PC-9 (cell line): ENCODE data around the gene TECTA. TPM values are rescaled to one million over a fixed set of nuclear protein-coding genes. Genes with fewer than 3 reads are reported as not detected.

ENCODE experiments used
- BruUV-seq: library from RNA; stranded (reverse); fragments of 400-500 nt; replicated peaks from 2 replicates; lab custom pipeline; 2021; lab: Mats Ljungman, UMichigan
- CTCF ChIA-PET: fragments of 300-600 bp; sonication (Branson Sonifier 250); formaldehyde crosslinking; loops from one replicate; lab custom pipeline; 2022; ENCODE audit warnings: antibody characterized with exemption; lab: Charles Lee
- POLR2A ChIA-PET: fragments of 300-600 bp; sonication (Branson Sonifier 250); formaldehyde crosslinking; loops from one replicate; lab custom pipeline; 2022; ENCODE audit warnings: antibody characterized with exemption; ENCODE audit not compliant: unreplicated experiment; lab: Charles Lee
- DNase-seq, 2 experiments: peaks; one replicate each; pipeline versions ENCODE4 v3.0.0 to v3.0.0-alpha.2; 2015 to 2022; ENCODE audit warnings: mixed read lengths in 1 of 2
- H2AFZ ChIP-seq: fragments of 200-600 bp; sonication (generic); 2 replicates; pipeline ENCODE4 v1.8.1; 2017; ENCODE audit warnings: antibody characterized with exemption
- H3F3A ChIP-seq: fragments of 200-600 bp; sonication (generic); 2 replicates; pipeline ENCODE4 v1.8.1; 2017; ENCODE audit warnings: antibody characterized with exemption, mild to moderate bottlenecking, low read depth; ENCODE audit not compliant: insufficient read depth
- H3K27ac ChIP-seq: fragments of 200-600 bp; sonication (generic); 2 replicates; pipeline ENCODE4 v1.6.1; 2016; ENCODE audit warnings: mixed run types
- H3K27me3 ChIP-seq: fragments of 200-600 bp; sonication (generic); 2 replicates; pipeline ENCODE4 v1.6.1; 2016; ENCODE audit warnings: low read depth, mixed run types; ENCODE audit not compliant: insufficient read depth
- H3K36me3 ChIP-seq: fragments of 200-600 bp; sonication (generic); 2 replicates; pipeline ENCODE4 v1.6.1; 2016; ENCODE audit warnings: low read depth, mixed run types
- H3K4me1 ChIP-seq: fragments of 200-600 bp; sonication (generic); replicated peaks from 2 replicates; pipeline ENCODE4 v1.6.1; 2016; ENCODE audit warnings: mixed run types; ENCODE audit not compliant: insufficient read depth
- H3K4me2 ChIP-seq: fragments of 200-600 bp; sonication (generic); 2 replicates; pipeline ENCODE4 v1.6.1; 2017; ENCODE audit warnings: mixed run types
- H3K4me3 ChIP-seq: fragments of 200-600 bp; sonication (generic); 2 replicates; pipeline ENCODE4 v1.6.1; 2016; ENCODE audit warnings: mixed run types
- H3K79me2 ChIP-seq: fragments of 200-600 bp; sonication (generic); 2 replicates; pipeline ENCODE4 v1.6.1; 2017; ENCODE audit warnings: low read depth, mixed run types
- H3K9me2 ChIP-seq: fragments of 200-600 bp; sonication (generic); 2 replicates; pipeline ENCODE4 v1.8.1; 2017; ENCODE audit warnings: mild to moderate bottlenecking; ENCODE audit not compliant: insufficient read depth
- H3K9me3 ChIP-seq: fragments of 200-600 bp; sonication (generic); 2 replicates; pipeline ENCODE4 v1.8.1; 2016; ENCODE audit warnings: low read depth; ENCODE audit not compliant: insufficient read depth
- H4K20me1 ChIP-seq: fragments of 200-600 bp; sonication (generic); 2 replicates; pipeline ENCODE4 v1.8.1; 2017; ENCODE audit not compliant: insufficient read depth
- EZH2 ChIP-seq: fragments of 200-600 bp; sonication (generic); IDR thresholded peaks from 2 replicates; pipeline ENCODE4 v1.8.0; 2017; ENCODE audit warnings: antibody characterized with exemption, low read depth
- intact Hi-C: fragments of 100-400 bp; cut with micrococcal nuclease; formaldehyde crosslinking; loops from one replicate; pipeline ENCODE4 v1.10.0; 2022; ENCODE audit not compliant: unreplicated experiment
- total RNA-seq: library from RNA; stranded (reverse); gene quantifications from 2 replicates; pipeline ENCODE4 v1.2.3, GENCODE V29; 2021
- TF ChIP-seq, protein P1 (sequence below): fragments of 200-600 bp; sonication (generic); conservative IDR thresholded peaks from 2 replicates; pipeline ENCODE4 v1.6.1; 2017; ENCODE audit warnings: mixed run types, antibody characterized with exemption, mild to moderate bottlenecking, moderate library complexity

Gene TECTA
- total RNA-seq, 1 experiment from 2014 or later: 0.04 TPM

DNA sequence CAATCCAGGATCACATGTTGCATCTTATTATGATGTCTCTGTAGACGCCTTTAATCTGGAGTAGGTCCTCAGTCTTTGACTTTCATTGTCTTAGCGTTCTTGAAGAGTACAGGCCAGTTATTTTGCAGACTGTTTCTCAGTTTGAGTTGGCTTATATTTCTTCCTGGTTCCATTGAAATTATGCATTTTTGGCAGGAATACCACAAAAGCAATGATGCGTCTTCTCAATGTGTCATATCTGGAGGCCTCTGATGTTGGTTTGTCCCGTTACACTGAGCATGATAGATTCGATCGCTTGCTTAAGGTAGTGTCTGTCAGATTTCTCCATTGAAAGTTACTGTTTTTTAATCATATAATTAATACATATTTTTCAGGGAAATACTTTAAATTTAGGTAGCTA, 30.6 kb downstream of the TECTA start:
- BruUV-seq: no TSS peak
- intact Hi-C loops: no loop called here
- POLR2A ChIA-PET: no interaction called here
- Histone ChIP-seq H3K4me2 (no peak overlapping the region), H3K4me1 (no peaks in the 10 kb centered on the region), H3F3A (no peaks in the 10 kb centered on the region), H3K79me2 (no peaks in the 10 kb centered on the region), H3K27me3 (peaks cover 95% of the 10 kb centered on the region), H3K9me2 (no peaks in the 10 kb centered on the region), H3K4me3 (no peak overlapping the region), H3K36me3 (no peaks in the 10 kb centered on the region), H2AFZ (no peak overlapping the region), H3K27ac (no peak overlapping the region), H4K20me1 (no peaks in the 10 kb centered on the region), H3K9me3 (no peaks in the 10 kb centered on the region)
- CTCF ChIA-PET: no interaction called here
- DNase-seq: no peak
- TF ChIP-seq EZH2: no peak
- TF ChIP-seq, protein P1, sequence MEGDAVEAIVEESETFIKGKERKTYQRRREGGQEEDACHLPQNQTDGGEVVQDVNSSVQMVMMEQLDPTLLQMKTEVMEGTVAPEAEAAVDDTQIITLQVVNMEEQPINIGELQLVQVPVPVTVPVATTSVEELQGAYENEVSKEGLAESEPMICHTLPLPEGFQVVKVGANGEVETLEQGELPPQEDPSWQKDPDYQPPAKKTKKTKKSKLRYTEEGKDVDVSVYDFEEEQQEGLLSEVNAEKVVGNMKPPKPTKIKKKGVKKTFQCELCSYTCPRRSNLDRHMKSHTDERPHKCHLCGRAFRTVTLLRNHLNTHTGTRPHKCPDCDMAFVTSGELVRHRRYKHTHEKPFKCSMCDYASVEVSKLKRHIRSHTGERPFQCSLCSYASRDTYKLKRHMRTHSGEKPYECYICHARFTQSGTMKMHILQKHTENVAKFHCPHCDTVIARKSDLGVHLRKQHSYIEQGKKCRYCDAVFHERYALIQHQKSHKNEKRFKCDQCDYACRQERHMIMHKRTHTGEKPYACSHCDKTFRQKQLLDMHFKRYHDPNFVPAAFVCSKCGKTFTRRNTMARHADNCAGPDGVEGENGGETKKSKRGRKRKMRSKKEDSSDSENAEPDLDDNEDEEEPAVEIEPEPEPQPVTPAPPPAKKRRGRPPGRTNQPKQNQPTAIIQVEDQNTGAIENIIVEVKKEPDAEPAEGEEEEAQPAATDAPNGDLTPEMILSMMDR: no peak

DNA sequence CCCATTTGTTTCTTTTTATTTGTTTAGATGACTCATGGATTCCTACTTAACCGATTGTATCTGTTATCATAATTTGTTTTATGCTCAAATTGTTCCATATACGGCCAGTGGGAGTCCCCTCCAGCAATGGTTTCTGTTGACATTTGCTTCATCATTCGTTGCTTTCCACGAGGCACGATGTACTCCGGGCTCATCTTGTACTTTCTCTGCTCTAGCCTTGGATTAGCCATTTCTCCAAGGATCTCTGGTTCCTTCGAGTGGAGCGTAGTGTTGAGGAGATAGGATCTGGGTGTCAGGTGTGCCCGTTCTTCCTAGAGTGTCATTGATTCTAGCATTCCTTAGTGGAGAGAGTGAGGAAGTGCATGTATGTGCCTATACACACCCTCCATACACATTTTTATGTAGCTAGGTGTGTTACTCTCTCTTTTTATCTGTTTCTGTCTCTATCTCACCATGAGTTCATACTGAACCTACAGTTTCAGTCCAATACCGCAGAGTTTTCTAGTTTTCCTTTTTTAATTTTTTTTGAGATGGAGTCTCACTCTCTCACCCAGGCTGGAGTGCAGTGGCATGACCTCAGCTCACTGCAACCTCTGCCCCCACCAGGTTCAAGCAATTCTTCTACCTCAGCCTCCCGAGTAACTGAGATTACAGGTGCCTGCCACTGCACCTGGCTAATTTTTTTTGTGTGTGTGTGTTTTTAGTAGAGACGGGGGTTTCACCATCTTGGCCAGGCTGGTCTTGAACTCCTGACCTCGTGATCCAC, 31.4 kb downstream of the TECTA start:
- Histone ChIP-seq H3K4me2 (peak overlapping the region; percentile 34), H3K4me3 (no peak overlapping the region), H3K27me3 (peaks cover 95% of the 10 kb centered on the region), H3K36me3 (no peaks in the 10 kb centered on the region), H3K9me2 (no peaks in the 10 kb centered on the region), H2AFZ (no peak overlapping the region), H3K27ac (no peak overlapping the region), H3K4me1 (no peaks in the 10 kb centered on the region), H4K20me1 (no peaks in the 10 kb centered on the region), H3F3A (no peaks in the 10 kb centered on the region), H3K79me2 (no peaks in the 10 kb centered on the region), H3K9me3 (no peaks in the 10 kb centered on the region)
- intact Hi-C loops: no loop called here
- DNase-seq: peak in 1 of 2 experiments; percentile 57
- POLR2A ChIA-PET: no interaction called here
- BruUV-seq: no TSS peak
- TF ChIP-seq, protein P1: no peak
- no peak for TF ChIP-seq EZH2
- CTCF ChIA-PET: no interaction called here

DNA sequence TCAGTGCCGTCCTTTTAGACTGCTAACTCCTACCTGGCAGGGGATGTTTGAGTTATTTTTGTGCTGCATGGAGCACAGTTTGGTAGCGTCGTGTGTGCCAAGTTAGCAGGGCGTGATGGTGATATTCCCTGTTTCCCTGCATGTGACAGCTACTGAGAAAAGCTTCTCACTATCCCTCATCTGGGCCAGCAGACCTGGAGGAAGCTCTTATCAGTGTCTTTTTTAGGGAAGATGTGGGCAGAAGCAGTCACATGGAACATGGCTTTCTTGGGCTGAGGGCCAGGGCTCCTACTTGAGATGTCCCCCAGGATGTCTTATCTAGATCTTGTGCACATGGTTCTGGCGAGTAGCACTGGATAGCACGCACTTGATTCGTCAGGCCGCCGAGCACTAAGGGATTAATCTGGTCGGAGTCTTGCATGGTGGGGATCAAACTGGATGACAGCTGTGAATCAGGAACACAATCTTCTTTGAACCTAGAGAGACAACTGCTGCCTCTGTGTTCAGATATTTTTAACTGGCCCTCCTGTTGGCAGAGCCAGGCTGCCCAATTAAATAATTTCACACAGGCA, 33.8 kb downstream of the TECTA start:
- ChIA-PET CTCF (interaction anchor here (0.6 kb wide), 1 partner anchor 16 kb away, joined by 3 read pairs; no protein-coding TSS in a partner anchor), POLR2A (no interaction called here)
- H3K4me1 ChIP-seq: no peaks in the 10 kb centered on the region
- TF ChIP-seq, protein P1: no peak
- TF ChIP-seq EZH2: no peak
- no peak overlapping the region for H2AFZ ChIP-seq
- H4K20me1 ChIP-seq: no peaks in the 10 kb centered on the region
- H3K27me3 ChIP-seq: peaks cover 95% of the 10 kb centered on the region
- H3F3A ChIP-seq: no peaks in the 10 kb centered on the region
- no TSS peak for BruUV-seq
- no peak overlapping the region for H3K27ac ChIP-seq
- H3K4me2 ChIP-seq: no peak overlapping the region
- intact Hi-C loops: no loop called here
- H3K4me3 ChIP-seq: no peak overlapping the region
- H3K36me3 ChIP-seq: no peaks in the 10 kb centered on the region
- no peaks in the 10 kb centered on the region for H3K79me2 ChIP-seq
- no peaks in the 10 kb centered on the region for H3K9me3 ChIP-seq
- no peak for DNase-seq
- H3K9me2 ChIP-seq: no peaks in the 10 kb centered on the region
